Neuron (in vitro differentiated cells): ENCODE measurements around the gene SLC9C2.
"Not testable (repeated sequence)": the region's sequence is repeated elsewhere in the genome, so short reads cannot be mapped to it uniquely, and the experiment has no call there.

Source experiments
- H2AFZ ChIP-seq: one replicate; pipeline ENCODE4 v1.6.1; 2013; ENCODE audit warnings: low read depth, mild to moderate bottlenecking, inconsistent platforms, low read length, moderate library complexity
- H3K27me3 ChIP-seq: one replicate; pipeline ENCODE4 v1.6.1; 2013; ENCODE audit warnings: low read length; ENCODE audit not compliant: insufficient read depth
- H3K36me3 ChIP-seq: one replicate; pipeline ENCODE4 v1.6.1; 2013; ENCODE audit warnings: low read length; ENCODE audit not compliant: insufficient read depth
- H3K4me1 ChIP-seq: one replicate; pipeline ENCODE4 v1.6.1; 2013; ENCODE audit warnings: low read length; ENCODE audit not compliant: insufficient read depth
- H3K4me3 ChIP-seq: 2 replicates; pipeline ENCODE4 v1.5.1; 2013; ENCODE audit warnings: mild to moderate bottlenecking, low read length, moderate library complexity
- H3K9me3 ChIP-seq: one replicate; pipeline ENCODE4 v1.6.1; 2013; ENCODE audit warnings: low read length

The SLC9C2 gene

DNA sequence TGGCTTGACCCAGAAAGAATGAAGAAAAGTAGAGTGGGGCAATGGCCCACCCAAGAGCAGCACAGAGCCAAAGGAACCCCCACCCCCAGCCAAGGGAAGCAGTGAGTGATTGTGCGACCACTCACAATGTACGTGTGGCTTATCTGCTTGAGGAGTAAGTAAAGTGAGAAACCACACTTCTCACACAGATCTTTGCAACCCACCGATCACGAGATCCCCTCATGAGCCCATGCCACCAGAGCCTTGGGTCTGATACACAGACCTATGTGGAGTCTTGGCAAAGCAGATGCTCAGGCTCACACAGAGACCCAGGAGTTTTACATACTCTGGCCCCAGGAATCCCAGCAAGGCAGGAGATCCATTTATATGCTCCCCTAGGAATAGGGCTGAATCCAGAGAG lies 14.0 kb upstream of the SLC9C2 start:
- no peak overlapping the region for H3K4me3 ChIP-seq
- no peaks in the 10 kb centered on the region for H3K36me3 ChIP-seq
- H2AFZ ChIP-seq, result no peak overlapping the region
- no peaks in the 10 kb centered on the region for H3K4me1 ChIP-seq
- H3K27me3 ChIP-seq, result no peaks in the 10 kb centered on the region
- H3K9me3 ChIP-seq, result no peaks in the 10 kb centered on the region

DNA sequence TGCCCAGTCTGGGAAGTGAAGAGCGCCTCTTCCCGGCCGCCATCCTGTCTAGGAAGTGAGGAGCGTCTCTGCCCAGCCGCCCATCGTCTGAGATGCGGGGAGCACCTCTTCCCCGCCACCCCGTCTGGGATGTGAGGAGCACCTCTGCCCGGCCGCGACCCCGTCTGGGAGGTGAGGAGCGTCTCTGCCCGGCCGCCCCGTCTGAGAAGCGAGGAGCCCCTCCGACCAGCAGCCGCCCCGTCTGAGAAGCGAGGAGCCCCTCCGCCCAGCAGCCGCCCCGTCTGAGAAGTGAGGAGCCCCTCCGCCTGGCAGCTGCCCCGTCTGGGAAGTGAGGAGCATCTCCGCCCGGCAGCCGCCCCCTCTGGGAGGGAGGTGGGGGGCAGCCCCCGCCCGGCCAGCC lies 10.2 kb upstream of the SLC9C2 start:
- H3K27me3 ChIP-seq, H3K36me3 ChIP-seq, H3K9me3 ChIP-seq, H3K4me1 ChIP-seq, H2AFZ ChIP-seq, H3K4me3 ChIP-seq: not testable (repeated sequence)

DNA sequence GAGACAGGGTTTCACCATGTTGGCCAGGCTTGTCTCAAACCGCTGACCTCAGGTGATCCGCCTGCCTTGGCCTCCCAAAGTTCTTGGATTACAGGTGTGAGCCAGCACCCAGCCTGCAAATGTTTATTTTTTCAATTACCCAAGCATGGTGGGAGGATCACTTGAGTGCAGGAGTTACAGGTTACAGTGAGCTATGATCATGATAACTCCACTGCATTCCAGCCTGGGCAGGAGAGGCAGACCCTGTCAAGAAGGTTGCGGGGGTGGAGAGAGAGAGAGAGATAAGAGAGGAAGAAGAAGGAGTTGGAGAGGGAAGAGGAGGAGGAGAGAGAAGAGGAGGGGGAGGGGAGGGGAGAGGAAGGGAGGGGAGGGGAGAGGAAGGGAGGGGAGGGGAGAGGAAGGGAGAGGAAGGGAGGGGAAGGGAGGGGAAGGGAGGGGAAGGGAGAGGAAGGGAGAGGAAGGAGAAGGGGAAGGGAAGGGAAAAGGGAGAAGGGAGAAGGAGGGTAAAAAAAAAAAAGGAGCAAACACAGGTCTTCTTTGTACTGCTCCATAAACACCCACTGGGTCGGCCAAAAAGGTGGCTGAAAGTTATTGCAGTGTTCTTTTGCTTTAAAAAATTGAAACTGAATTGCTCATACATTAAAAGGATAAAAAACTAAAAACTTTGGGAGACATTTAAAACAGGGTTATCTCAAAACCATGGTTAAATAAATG lies 5.8 kb upstream of the SLC9C2 start:
- Histone ChIP-seq H3K9me3 (no peaks in the 10 kb centered on the region), H3K27me3 (no peaks in the 10 kb centered on the region), H3K4me3 (no peak overlapping the region), H2AFZ (no peak overlapping the region), H3K4me1 (no peaks in the 10 kb centered on the region), H3K36me3 (no peaks in the 10 kb centered on the region)

DNA sequence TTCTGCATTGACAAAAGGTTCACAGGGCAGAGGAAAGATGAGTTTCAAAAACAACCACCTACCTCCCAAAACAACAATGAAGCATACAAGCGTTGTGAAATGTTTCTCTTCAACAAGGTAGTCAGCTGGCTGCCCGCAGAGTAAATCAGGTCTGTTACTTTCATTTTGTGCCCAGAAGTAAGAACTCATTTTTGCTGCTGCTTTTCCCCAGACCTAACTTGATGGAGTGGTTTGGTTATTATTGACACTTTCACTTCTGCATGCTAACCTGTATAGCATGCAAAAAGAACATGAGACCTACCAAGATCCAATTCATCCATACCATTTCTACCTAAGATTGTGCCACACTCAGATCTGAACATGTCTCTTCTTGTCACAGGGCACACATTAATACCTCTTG lies 1.3 kb downstream of the SLC9C2 start:
- Histone ChIP-seq H3K4me1 (no peaks in the 10 kb centered on the region), H3K36me3 (no peaks in the 10 kb centered on the region), H2AFZ (no peak overlapping the region), H3K4me3 (no peak overlapping the region), H3K27me3 (no peaks in the 10 kb centered on the region), H3K9me3 (no peaks in the 10 kb centered on the region)

DNA sequence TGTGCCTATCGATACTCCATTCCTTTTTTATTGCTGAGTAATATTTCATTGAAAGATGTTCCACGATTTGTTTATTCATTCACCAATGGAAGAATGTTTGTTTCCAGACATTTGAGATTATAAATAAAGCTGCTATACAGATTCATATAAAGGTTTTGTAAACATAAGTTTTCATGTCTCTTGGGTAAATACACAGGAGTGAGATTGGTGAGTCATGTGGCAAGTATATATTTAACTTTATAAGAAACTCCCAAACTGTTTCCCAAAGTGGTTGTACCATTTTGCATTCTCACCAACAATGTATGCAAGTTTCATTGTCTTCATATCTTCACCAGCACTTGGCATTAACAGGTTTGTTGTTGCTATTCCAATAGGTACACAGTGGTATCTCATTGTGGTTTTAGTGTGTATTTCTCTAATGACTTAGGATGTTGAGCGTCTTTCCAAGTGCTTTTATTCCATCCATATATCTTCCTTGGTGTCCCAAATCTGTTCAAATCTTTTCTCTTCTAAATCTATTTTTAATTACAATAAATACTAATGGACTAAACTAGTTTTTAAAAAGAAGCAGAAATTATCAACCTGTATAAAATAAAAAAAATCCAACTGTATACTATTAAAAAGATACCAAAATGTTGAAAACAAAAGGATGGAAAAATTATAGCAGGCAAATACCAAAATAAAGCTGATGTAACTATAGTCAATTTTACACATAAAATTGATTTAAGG lies 6.6 kb downstream of the SLC9C2 start:
- no peaks in the 10 kb centered on the region for H3K4me1 ChIP-seq
- no peaks in the 10 kb centered on the region for H3K9me3 ChIP-seq
- no peak overlapping the region for H3K4me3 ChIP-seq
- no peaks in the 10 kb centered on the region for H3K36me3 ChIP-seq
- no peaks in the 10 kb centered on the region for H3K27me3 ChIP-seq
- no peak overlapping the region for H2AFZ ChIP-seq

DNA sequence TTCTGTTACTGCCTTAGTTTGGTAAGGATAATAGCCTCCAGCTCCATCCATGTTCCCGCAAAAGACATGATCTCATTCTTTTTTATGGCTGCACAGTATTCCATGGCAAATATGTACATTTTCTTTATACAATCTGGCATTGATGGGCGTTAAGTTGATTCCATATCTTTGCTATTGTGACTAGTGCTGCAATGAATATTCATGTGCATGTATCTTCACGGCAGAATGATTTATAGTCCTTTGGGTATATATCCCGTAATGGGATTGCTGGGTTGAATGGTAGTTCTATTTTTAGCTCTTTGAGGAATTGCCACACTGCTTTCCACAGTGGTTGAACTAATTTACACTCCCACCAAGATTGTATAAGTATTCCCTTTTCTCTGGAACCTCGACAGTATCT lies 11.7 kb downstream of the SLC9C2 start:
- not testable (repeated sequence) for H3K36me3 ChIP-seq, H3K9me3 ChIP-seq, H3K27me3 ChIP-seq, H3K4me1 ChIP-seq, H2AFZ ChIP-seq, H3K4me3 ChIP-seq

DNA sequence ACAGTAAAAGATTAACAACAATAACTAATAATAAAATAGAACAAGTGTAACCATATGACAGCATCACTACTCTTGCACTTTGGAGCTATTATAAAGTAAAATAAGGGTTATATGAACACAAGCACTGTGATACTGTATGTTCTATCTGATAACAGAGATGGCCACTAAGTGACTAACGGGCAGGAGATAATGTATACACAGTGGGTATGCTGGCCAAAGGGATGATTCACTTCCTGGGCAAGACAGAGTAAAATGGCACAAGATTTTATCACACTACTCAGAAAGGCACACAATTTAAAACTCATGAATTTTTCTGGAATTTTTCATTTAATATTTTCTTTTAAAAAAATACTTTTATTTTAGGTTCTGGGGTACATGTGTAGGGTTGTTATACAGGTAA lies 12.3 kb downstream of the SLC9C2 start:
- Histone ChIP-seq H3K36me3 (no peaks in the 10 kb centered on the region), H3K9me3 (no peaks in the 10 kb centered on the region), H3K27me3 (no peaks in the 10 kb centered on the region), H2AFZ (no peak overlapping the region), H3K4me3 (no peak overlapping the region), H3K4me1 (no peaks in the 10 kb centered on the region)

DNA sequence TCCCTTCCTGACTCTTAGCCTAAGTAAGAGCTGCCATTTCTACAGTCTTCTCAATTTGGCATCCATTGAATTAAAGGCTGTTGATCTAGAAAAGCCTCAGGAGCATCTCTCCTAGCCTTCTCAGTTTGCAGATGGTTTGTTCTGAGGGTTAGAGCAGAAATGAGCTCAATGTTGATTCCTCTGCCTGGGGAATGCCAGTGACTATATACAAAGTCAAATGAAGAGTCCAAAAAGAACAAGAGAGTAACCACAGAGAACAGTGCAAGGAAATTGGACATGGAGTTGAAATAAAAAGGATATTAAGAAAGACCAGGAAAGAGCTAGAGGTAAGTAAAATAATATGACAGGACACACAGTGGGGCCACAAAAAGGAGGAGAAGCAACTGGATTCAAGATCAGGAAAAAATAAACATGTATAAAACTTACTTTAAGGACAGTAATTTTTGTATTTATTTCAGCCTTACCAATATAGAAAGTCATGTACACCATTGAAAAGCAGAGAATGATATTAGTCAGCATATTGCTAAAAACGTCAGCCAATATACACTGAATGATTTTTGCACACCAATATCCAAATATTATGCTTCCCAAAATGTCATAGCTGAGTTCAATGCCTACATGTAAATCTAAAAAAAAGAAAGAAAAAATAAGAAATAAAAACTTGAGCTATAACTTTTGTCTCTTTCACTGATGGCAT lies 21.3 kb downstream of the SLC9C2 start:
- no peaks in the 10 kb centered on the region for H3K9me3 ChIP-seq
- no peaks in the 10 kb centered on the region for H3K4me1 ChIP-seq
- no peak overlapping the region for H2AFZ ChIP-seq

DNA sequence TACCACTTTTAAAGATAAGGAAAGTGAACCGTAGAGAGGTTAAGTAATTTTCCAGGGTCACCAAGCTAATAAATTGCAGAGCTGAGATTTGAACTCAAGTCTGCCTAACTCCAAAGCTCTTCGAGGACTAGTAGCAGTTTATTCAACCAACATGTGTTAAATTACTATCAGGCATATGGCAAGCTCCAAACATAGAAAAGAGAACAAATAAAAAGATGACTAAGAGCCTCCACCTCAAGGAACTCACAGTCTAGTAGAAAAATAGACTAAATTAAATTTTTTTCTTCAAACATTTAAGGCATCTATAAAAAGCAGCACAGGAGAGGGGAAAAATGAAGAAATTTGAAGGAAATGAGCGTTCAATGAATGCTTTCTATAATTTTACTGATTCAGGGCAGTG lies 22.2 kb downstream of the SLC9C2 start:
- no peaks in the 10 kb centered on the region for H3K9me3 ChIP-seq
- no peaks in the 10 kb centered on the region for H3K36me3 ChIP-seq
- H2AFZ ChIP-seq, result no peak overlapping the region
- no peaks in the 10 kb centered on the region for H3K4me1 ChIP-seq
- H3K27me3 ChIP-seq, result no peaks in the 10 kb centered on the region
- no peak overlapping the region for H3K4me3 ChIP-seq

More for the DNA sequence above, 21.3 kb downstream of the SLC9C2 start:
- Histone ChIP-seq H3K27me3 (no peaks in the 10 kb centered on the region), H3K4me3 (no peak overlapping the region), H3K36me3 (no peaks in the 10 kb centered on the region)

DNA sequence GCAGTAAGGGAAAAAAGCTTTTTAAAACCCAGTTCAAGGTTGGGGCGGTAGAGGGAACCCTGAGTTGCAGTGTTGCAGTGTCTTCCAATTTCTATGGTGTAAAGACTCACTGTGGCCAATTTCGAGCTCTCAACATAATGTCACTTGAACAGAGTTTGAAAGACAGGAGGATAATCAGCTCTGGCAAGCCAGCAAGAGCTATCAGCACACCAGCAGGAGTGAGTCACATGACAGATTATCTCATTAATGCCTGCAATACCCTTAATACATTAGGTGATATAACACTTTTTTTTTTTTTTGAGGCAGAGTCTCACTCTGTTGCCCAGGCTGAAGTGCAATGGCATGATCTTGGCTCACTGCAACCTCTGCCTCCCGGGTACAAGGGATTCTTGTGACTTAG lies 22.8 kb downstream of the SLC9C2 start:
- Histone ChIP-seq H2AFZ (no peak overlapping the region), H3K27me3 (no peaks in the 10 kb centered on the region), H3K4me3 (no peak overlapping the region), H3K4me1 (no peaks in the 10 kb centered on the region), H3K9me3 (no peaks in the 10 kb centered on the region), H3K36me3 (no peaks in the 10 kb centered on the region)

DNA sequence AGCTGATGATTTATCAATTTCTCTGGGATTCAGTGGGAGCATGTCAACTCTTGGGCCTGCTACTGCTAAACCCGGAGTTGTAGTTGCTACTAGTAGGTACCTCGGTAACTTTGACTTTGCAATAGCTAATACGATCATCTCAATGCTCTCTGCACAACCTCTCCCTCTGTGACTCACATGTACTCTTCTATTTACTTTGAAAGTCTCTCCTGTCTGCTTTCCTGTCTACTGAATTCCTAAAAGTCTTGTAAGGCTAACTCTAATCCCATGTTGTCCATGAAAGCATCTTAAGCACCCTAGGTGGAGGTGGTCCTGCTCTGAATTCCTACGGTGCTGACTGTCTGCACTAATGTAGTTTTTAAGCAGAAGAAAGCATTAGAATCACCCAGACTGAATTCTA lies 29.3 kb downstream of the SLC9C2 start:
- Histone ChIP-seq H3K4me3 (no peak overlapping the region), H3K9me3 (no peaks in the 10 kb centered on the region), H2AFZ (no peak overlapping the region), H3K4me1 (no peaks in the 10 kb centered on the region), H3K27me3 (no peaks in the 10 kb centered on the region), H3K36me3 (no peaks in the 10 kb centered on the region)

DNA sequence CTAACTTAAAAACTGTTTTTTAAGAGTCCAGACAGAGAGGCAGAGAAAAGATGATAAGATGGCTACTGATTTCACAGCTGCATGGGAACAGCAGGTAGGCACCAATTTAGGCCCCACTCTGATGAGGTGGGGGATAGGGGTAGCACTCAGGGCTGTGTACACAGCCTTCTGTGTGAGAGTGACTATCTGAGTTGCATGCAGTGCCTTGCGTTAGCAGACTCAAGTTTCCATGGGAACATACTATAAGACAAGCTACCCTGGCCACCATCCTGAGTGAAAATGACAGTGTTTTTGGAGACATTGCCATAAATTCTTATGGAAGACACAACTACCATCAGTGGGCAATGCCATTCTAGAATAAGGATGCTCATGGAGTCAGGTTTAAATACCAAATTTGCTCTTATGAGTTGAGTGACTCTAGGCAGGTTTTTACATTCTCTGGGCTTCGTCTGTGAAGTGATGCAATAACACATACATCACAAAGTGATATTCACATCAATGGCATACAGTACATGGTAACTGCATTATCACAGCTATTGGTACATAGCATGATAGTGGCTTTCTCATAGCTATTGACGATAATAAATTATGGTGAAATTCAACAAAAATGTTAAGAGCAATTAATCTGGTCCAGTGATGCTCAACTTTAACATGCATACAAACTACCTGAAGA lies 30.5 kb downstream of the SLC9C2 start:
- Histone ChIP-seq H3K4me1 (no peaks in the 10 kb centered on the region), H3K9me3 (no peaks in the 10 kb centered on the region), H3K36me3 (no peaks in the 10 kb centered on the region), H2AFZ (no peak overlapping the region), H3K27me3 (no peaks in the 10 kb centered on the region), H3K4me3 (no peak overlapping the region)

DNA sequence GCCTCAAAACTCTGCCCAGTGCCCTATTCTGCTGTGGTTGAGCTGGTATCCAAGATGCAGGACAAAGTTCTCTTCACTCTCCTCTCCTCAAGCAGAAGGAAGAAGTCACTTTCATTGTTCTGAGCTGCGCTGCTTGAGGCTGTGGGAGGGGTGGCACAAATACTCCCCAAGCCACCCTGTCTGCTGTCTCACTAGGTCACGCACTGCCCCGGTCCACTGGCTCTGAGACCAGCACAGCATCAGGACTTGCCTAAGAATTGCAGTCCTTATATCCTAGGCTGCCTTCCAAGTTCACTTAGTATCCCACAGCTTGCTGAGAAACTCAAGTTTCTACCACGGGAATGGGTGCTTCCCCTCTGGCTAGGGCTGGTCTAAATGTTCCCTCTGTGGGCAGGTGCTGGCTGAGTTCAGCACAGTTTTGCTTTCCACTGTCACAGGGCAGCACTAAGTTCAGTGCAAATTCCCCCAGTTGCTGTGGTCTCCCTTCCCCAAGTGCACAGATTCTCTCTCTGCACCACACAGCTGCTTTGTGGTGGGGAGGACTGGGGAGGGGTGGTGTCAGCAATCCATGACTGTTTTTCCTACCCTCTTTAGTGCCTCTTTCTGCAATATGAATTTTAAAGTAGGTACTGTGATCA lies 32.4 kb downstream of the SLC9C2 start:
- Histone ChIP-seq H3K9me3 (no peaks in the 10 kb centered on the region), H3K27me3 (no peaks in the 10 kb centered on the region), H3K4me1 (no peaks in the 10 kb centered on the region), H3K4me3 (no peak overlapping the region), H2AFZ (no peak overlapping the region), H3K36me3 (no peaks in the 10 kb centered on the region)
